GM18520 (cell line): ENCODE data around the gene PTCD2.

Experiments
- ATAC-seq: cut with Tn5 transposase; IDR thresholded peaks from one replicate; pipeline ENCODE4 v1.9.1; 2021; ENCODE audit not compliant: unreplicated experiment

The PTCD2 gene, protein sequence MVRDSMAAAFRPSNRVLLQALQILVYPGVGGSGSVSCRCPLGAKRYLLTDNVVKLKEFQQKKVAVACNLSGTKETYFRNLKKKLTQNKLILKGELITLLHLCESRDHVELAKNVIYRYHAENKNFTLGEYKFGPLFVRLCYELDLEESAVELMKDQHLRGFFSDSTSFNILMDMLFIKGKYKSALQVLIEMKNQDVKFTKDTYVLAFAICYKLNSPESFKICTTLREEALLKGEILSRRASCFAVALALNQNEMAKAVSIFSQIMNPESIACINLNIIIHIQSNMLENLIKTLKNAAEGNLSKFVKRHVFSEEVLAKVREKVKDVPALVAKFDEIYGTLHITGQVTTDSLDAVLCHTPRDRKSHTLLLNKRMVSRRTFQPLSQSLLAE

DNA sequence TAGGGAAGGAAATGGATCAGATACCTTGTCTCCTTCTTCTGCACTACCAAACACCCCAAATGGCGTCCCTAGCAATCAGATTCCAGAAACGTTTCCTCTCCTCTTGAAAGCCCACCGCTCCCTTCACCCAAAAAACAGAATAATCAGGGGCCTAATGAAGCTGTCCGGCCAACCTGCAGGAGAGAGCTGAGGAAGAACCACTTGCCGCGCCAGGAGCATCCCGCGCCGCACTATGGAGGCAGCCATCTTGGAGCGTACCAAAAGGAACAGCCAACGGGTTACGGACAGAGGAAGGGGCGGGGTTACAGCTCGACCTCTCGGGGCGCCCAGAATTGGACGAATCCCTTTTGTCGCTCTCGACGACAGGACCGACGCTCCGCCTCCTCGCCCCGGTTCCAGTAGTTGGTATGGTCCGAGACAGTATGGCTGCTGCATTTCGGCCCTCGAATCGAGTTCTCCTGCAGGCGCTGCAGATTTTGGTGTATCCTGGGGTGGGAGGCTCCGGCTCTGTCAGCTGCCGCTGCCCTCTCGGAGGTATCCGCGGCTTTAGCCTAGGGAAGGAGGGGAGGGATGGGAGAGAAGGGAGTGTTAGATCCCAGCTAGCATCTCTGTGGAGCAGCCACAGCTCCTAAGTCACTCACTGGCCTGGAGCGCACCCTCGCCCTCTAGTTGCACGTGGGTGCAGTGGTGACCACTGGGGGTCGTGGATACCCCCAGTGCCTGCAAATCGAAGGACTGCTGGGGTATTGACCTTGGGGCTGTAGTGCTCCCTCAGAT is at the start of gene PTCD2, which contains the start of gene MRPS27:
TSS of gene PTCD2 (plus strand) at position 398 of the 777 bp plus-strand sequence. CDS start at position 408, 10 bp downstream.
TSS of gene MRPS27 (minus strand) at position 265 of the 777 bp plus-strand sequence. CDS start at position 246, 19 bp downstream.
- peak; percentile 95 for ATAC-seq

DNA sequence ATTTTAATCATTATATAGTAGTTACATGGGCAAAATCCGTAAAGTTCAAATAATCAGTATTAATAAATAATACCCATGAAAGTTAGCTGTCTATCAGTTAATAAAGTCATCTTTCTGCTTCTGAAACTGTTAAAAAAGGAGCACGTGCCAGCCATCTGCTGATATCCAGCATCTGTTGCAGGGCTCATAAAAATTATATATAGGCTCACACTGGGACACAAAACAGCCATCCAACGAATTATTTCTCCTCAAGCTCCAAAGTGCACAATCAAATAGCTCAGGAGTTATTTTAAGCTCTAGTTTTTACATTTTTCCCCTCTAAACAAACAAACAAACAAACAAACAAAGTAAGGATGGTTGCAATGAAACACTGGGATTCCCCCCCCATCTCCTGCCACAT is 48.5 kb upstream of the PTCD2 start:
- no peak for ATAC-seq

DNA sequence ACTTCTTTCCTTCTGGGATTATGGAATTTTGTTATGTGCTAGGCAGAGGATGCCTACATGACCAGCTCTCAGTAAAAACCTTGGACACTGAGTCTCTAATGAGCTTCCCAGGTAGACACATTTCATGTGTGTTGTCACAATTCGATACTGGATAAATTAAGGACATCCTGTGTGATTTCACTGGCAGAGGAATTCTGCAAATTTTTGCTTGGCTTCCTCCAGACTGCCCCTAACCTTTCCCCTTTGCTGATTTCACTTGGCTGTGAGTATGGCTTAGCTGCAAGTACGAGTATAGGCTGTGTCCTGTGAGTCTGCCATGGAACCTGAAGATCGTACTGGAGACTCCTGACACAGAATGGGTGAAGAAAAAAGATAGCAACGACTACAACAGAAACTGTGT is 47.8 kb upstream of the PTCD2 start:
- ATAC-seq = no peak

DNA sequence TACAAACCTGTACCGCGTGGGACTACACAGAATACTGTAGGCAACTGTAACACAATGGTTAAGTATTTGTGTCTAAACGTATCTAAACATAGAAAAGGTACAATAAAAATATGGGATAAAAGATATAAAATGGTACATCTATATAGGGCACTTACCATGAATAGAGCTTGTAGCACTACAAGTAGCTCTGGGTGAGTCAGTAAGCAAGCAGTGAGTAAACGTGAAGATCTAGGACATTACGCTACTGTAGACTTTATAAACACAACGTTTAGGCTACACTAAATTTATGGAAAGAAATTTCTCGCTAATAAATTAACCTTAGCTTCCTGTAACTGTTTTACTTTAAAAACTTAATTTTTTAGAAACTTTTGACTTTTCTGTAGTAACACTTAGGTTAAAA is 46.6 kb upstream of the PTCD2 start:
- no peak for ATAC-seq

DNA sequence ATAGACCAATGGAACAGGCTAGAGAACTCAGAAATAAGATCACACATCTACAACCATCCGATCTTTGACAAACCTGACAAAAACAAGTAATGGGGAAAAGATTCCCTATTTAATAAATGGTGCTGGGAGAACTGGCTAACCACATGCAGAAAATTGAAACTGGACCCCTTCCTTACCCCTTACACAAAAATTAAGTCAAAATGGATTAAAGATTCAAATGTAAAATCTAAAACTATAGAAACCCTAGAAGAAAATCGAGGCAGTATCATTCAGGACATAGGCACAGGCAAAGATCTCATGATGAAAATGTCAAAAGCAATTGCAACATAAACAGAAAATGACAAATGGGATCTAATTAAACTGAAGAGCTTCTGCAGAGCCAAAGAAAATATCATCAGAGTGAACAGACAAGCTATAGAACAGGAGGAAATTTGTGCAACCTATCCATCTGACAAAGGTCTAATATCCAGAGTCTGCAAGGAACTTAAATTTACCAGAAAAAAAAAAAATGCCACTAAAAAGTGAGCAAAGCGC is 43.9 kb upstream of the PTCD2 start:
- ATAC-seq = no peak

DNA sequence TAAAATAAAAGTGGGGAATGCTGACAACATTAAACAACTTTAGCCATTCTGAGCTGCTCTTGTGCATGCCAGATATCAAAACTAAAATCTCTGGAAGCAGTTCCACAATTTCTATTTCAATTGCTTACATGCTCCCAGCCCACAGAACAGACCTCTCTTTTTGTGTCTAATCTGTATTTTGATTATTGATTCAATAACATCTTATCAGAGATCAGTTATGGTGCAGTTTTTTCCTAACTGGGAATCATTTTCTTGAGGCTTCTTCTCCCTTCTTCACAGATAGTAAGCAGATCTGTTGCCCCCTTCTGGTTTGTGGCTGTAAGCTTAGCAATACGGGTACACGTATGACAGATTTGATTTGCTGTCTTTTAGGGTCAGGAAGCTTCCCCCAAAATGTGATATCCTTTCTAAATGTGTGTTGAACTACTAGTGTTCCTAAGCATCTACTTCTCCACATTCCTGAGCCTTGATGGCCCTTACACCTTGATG is 39.5 kb upstream of the PTCD2 start:
- ATAC-seq = no peak

DNA sequence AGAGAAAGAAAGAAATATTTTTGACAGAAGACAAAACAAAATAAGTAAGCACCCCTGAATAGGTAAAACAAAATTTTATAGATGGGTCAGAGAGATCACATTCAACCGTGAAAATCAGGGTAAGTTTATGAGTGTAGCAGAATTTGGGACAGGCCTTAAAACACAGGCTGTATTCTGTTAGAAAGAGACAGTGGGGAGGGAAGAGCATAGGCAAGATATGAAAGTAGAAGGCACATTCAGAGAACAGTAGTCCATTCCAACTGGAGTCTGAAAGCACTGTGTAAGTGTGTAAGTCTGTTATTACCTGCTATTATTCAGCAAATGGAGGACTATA is 38.8 kb upstream of the PTCD2 start:
- no peak for ATAC-seq

DNA sequence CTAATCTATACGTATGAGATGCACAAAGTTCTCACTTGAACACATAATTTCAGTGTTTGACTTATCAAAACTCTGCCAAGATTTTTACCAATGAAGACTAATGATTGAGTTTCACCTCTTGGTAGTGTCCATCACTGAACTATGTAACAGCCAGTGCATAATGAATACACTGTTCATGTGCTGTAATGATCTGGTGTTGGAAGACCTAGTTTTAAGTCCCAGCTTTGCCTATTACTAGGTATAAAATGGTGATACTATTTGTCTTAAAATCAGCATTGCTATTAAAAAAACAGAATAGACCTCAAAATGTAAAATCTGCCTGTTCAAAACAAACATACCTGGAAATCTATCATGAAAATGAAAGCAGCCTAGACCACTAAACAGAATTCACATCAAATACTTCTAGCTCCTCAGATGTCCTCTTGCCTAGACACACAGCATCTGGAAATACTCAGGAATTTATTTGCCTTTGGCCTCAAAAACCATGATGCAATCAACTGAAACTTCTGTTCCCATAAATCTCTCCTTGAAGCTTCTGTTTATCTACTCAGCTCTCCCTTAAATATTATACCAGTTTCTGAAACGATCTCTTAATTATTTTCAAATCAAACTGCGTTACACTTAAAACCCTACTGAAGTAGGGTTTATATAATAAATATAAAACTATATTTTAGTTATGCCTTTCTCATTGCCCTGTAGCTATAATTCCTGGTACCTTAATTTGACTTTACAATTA is 38.2 kb upstream of the PTCD2 start:
- ATAC-seq = no peak

DNA sequence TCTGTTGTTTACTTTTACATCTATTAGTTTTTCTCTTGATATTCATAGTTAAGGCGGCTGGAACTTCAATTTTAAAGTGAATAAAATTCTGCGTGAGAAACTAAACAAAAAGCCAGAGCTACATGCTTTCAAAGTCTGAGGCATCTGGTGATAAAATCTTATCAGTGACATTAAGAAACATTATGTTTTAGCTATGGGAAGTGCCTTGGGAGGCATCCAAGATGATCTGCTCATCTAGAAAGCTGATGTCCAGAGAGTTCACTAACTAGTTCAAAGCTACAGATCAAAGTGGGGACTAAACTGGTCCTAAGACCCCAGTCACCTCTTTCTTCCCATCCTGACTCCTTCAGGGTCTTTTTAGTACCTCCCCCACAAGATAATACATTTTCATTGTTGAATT is 37.3 kb upstream of the PTCD2 start:
- no peak for ATAC-seq

DNA sequence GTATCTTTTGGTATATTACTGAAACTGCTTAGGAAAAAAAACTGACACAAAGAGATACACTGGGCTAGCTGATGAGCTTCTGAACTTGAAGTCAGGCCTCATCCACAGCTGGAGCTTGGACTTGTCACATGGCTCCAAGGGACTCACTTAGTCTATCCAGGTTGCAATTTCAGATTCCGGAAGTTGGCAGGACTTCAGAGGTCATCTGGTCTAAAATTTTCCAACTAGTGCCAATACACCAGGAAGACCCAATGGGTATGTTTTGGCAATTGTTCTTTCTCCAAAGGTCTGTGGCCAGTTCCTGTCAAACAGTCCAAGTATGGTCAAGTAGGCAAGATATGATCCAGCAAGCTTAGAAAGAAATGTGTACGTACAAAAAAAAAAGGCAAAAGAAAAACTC is 36.8 kb upstream of the PTCD2 start:
- ATAC-seq = no peak

DNA sequence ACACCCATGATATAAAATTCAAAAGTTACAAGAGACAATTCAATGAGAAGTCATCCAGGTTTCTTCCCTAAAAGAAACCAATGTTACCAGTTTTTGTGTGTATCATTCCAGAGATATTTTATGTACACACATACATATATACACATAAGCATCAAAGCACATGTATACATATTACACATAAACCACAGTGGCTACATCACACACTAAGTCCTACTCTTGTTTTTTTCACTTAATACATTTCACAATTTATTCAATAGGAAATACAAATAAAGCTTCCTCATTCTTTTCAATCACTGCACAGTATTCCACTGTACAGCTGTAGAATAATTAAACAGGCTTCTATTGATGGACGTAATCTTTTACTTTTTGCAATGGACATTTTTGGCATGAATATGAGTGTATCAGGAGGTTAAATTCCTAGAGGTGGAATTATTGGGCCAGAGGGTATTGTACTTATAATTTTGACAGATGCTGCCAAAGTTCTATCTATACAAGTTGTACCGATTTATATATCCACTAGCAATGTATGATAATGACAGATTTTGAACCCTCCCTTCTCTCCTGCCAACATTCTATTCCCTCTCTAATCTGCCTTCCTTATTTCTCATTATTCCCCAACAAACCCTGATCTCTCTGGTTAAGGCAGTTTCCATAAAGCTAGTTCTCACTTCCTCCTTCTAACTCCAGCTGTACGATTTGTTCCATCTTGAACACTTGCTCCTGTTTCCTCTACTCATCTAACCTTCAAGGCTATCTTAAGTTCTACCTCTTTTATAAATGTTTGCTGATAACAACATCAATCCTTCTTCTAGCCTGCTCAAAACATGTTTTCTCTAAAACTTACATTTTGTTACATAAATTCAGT is 35.4 kb upstream of the PTCD2 start:
- no peak for ATAC-seq

DNA sequence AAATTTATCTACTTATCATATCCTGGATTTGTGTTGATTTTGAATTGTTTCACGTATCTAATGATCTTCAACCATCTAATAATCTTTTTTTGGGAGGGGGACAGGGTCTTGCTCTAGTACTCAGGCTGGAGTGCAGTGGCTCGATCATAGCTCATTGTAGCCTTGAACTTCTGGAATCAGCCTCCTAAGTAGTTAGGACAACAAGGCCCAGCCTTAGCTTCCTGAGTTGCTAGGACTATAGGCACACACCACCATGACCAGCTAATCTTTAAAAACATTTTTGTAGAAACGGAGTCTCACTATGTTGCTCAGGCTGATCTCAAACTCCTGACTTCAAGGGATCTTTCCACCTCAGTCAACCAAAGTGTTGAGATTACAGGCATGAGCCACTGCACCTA is 34.8 kb upstream of the PTCD2 start:
- no peak for ATAC-seq

DNA sequence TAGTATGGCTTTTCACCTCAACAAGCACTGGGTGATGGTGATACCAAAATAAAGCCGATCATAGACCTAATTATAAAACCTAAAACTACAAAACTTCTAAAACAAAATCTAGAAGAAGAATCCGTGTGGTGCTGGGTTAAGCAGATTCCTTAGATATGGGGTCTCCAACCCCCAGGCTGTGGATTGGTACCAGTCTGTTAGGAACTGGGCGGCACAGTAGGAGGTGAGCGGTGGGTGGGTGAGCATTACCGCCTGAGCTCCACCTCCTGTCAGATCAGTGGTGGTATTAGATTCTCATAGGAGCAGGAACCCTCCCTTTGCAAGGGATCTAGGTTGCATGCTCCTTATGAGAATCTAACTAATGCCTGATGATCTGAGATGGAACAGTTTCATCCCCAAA is 33.4 kb upstream of the PTCD2 start:
- no peak for ATAC-seq

DNA sequence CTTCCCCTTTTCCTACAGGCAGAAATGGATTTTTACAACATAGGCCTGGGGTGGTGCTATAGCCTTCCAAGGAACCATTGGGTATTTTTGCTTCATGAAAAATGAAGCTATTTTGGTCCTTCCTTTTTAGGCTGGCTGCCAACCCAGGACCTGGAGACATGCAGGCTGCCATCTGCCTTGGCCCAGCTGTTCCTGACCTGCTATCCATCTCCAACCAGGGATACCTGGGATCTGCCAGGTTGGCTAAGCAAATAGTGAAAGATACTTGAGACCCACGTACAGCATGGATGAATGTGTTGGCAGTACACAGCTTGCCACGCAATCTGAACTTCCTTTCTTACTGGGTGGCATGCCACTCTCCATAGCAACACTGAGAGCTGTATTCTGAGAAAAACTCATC is 31.2 kb upstream of the PTCD2 start:
- no peak for ATAC-seq

DNA sequence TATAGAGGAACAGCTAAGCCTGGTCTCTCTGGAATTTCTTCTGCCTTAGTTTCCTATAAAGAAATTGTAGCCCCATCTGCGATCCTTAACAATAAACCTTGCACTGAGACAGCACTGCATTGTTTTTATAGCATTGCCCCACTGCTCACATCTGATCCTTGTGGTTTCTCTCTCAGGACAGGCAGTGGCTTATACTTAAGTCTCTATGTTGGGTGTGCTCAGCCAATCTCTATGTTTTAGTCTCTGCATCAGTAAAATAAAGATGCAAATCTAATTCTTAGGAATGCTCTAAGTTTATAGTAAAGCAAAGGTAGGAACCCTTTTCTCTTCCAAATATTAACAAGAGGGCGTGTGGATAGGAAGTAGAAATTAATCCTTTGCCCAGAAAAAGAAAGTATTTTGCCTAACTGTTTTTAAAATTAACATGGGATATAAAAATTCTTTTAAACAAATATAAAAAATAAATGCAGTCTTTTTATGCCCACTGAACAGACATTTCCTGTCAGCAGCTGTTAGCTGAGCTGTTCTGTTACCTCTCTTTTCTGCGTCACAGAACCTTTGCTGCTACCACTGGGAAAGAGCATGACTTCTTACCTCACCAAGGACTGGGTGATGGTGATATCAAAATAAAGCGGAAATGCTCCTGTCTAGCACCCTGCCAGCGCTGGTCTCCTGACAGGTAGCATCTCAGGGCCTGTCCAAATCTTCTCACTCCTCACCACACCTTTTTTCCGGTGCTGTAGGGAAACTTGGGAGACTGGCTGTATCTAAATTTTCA is 29.6 kb upstream of the PTCD2 start:
- ATAC-seq = no peak

DNA sequence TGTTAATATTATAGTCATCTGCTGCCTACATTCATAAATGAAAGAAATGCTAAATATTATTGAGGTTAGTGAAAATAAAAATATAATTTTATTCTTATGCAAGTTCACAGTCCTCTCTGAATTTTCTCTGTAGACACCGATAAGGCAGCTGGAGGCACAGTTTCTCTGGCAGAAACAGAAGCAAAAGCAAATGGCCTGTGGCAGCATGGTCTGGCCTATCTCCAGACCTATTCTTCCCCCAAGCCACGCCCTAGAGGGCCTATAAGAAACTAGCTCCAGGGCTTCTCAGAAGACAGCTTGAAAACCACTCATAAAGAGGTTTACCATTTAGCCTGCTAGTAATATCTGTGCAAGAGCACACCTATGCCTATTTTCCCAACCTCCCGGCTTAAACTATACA is 28.6 kb upstream of the PTCD2 start:
- ATAC-seq = no peak

DNA sequence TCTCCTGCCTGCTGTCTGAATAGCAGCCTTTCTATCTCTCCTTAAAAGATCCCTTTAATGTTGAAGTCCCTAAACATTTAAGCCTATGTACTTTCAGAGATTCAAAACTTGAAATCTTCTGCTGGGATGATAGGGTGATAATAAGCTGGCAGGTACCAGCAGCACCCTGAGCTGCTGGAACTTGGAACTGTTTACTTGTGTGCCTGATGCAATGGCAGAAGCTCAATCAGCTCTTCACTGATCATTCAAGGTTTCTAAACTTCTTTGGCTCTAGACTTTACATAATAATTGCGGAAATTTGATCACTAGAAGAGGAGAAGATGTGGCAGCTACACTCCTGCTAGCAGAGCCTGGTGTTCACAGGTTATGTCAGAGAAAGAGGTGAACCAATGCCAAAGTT is 27.8 kb upstream of the PTCD2 start:
- ATAC-seq = no peak

DNA sequence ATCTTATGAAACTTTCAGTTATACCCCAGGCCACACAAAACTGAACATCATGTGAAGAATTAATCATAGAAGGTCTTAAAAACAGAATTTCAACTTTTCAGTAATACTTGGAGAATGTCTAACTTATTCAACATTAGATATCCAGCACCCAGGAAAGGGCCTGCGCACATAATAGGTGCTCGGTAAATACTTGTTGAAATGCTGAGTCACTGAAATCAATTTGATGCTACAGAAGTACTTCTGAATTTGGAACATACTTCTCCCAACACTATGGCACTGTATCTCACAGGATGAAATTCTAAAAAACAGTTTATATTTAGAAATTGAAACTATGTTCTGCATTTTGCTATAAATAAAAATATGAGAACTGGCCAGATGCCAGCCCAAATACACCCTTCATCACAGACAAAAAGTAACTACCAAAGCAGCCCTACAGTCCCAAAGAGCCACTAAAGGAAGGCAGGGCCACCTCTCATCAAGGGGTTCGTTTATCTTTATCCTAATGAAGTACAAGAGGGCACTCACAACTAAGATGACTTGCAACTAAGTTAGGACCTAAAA is 26.6 kb upstream of the PTCD2 start:
- ATAC-seq = no peak

DNA sequence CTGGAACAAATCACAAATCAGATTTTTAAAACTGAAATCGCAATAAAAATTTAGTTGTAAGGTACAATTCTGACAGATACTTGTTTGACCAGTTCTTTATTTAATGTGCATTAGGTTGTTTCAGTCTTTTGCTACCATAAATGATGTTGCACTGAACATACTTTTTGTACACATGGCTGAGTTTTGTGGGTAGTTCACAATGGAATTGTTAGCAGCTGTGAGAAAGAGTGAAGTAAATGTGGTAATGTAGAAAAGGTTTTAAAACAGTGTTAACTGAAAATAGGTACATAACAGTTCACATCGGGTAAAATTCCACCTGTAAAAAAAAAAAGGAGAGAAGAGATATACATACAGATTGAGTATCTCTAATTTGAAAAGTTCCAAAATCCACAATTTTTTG is 25.7 kb upstream of the PTCD2 start:
- no peak for ATAC-seq
